GM19099 (cell line): Measurements from ENCODE around the gene RBM6.

Experiments used
- POLR2A ChIP-seq: IDR thresholded peaks from 3 replicates; pipeline ENCODE4 v1.6.1; 2011; ENCODE audit warnings: low read depth; ENCODE audit not compliant: insufficient read length; ENCODE audit errors: extremely low read depth

The RBM6 gene

DNA sequence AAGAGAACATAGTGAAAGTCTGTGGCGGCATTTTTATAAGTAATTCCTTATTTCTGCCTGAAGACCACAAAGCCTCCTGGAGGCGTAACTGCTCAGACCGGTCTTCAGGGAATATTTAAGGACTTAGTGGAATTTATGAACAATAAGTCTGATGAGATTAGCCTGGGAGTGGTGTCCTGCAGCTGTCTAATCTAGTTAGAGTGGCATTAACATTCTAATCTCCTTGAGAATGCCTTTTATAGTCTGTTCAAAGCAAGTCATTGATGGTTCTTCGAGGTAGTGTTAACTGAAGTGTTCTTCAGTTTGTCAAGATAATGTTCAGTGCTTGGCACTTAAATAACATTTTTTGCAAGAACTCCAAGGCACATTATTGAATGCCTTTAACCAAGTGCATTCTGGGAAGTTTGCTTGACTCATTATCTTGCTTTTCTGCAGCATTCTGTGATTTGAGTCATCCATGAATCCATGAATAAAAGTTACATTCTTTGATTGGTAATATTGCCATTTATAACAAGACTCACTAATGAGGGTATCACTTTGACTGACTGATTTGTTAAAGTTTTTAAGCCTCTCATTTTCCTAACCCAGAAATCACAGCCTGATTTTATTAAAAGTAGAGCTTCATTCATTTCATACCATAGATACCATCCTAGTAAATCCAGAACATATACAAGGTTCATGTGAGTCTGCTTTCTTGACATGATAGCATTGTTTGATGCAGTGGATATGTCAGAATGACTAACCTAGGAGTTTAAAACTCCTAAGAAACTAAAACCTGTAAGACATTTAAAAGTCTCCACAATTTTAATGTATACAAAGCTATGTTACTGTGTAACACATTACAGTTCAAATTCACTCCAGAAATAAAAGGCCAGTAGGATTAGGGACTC lies 161.3 kb downstream of the RBM6 start:
- TF ChIP-seq POLR2A: no peak

DNA sequence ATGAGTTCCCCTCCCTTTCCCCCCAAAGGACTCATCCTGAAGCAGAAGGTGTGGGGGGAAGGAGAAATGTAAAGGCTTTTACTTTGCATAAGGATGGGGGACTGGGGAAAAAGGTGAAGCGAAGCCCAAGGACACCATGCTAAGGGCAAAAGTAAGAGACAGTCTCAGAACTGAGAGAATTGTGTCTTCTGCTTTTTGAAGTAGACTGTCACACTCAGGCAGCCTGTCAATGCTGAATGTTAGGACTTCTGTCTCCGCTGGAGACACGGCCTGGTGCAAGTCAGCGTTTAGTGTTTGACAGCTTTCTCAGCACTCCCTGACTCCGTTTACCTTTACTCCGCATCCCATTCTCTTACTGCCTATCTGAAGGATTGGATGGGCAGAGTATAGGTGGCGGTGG lies 162.6 kb downstream of the RBM6 start:
- TF ChIP-seq POLR2A: no peak

DNA sequence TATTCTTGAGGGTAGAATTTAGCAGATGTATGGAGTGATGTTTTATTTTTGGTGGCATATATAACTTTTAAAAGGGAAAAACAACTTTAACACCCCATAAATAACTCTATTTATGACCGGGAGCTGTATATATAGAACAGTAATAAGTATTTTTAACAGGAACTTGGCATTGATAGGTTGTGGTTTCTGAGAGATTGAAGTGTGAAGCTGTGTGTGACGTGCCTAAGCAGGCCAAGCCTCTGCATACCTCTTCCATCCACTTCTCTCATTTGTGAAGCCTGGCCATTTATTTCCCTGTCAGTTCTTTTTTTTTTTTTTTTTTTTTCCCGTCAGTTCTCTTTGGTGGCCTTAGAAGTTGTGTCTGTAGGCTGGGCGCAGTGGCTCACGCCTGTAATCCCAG lies 171.8 kb downstream of the RBM6 start:
- TF ChIP-seq POLR2A: no peak

DNA sequence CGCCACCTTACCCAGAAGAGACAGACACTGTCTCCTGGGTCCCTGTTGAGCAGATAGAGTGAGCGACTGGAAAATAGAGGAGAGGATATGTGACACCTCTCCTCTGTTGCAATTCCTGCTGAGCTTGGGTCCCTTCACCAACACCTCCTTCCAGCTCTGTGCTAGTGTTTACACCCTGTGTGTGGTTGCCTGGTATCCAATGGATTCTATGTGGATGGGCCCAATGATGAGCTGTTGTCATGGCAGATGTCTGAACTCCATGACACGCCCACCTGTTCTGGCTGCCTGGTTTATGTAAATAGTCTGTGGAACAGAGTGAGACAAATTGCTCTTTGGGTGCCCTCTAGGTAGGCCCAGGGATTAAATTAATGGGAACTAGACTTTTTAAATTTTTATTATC lies 172.5 kb downstream of the RBM6 start:
- TF ChIP-seq POLR2A: no peak

DNA sequence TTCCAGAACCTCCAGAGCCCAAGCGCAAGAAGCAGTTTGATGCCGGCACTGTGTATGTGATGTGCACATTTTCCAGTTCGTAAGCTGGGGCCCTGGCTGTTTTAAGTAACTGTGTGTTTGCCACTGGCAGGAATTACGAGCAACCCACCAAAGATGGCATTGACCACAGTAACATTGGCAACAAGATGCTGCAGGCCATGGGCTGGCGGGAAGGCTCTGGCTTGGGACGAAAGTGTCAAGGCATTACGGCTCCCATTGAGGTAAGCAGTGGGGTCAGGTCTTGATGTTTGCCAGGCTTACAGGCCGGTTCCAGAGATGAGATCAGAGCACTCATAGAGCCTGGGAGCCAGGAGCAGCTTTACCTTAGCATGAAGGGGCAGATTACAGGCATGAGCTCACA lies 177.2 kb downstream of the RBM6 start:
- no peak for TF ChIP-seq POLR2A

DNA sequence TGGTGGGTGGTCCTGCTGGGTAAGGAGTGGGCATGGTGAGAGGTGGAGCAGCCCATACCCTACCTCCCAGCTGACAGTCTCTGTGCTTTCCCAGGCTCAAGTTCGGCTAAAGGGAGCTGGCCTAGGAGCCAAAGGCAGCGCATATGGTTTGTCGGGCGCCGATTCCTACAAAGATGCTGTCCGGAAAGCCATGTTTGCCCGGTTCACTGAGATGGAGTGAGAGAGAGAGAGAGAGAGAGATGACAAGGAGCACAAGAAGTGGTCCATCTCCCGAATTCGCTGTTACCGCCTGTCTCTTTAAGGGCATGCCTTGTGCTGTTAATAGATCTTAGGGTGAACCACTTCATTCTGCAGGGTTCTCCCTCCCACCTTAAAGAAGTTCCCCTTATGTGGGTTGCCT lies 178.3 kb downstream of the RBM6 start:
- no peak for TF ChIP-seq POLR2A

DNA sequence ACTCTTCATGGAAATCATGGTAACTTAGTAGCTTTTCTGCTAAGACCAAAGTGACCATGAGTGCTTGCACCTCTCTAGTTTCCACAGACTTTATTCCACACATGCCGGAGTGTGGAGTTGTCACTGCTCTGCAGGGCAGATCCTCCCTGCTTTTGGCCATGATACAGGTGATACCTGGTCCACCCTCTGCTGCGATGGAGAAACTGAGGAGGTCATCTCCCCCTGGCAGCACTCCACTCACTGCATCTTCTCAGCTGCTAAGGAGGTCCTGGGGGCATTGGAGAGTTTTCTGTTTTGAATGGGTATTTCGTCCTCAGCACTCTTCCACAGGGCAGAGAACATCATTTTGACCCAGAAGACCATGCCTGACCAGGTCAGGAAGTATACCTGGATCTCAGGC lies 179.8 kb downstream of the RBM6 start:
- TF ChIP-seq POLR2A: no peak

DNA sequence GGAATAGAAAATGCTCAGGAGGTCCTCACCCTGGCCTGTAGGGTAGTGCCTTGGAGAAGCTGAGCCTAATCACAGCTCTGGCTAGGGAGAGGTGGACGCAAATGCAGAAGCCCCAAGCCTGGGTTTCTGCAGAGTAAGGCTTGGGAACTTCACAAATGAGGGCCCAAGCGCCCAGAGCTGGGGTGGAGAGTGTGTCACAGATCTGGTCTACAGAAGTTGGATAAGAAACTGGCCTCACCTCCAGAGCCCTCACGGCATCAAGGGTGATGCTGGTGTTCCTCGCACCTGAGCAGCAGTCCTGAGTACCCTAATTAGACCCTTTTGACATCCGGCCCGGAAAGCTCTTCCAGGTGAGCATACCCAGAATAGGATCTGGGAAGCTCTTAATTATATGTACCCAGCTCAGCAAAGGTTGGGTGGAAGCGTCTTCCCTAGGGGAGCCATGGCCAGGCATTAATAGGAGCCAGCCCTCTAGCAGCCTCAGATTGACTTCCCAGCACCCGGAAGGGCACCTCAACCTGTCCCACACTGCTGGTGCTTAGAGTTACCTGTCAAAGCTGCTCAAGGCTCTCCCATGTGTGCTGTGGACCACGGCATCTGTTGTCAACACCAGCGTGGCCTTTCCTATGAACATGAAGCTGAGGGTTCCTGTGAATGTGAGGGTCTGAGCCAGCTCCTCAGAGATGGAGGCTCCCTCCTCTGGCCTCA lies 180.6 kb downstream of the RBM6 start:
- TF ChIP-seq POLR2A: no peak

DNA sequence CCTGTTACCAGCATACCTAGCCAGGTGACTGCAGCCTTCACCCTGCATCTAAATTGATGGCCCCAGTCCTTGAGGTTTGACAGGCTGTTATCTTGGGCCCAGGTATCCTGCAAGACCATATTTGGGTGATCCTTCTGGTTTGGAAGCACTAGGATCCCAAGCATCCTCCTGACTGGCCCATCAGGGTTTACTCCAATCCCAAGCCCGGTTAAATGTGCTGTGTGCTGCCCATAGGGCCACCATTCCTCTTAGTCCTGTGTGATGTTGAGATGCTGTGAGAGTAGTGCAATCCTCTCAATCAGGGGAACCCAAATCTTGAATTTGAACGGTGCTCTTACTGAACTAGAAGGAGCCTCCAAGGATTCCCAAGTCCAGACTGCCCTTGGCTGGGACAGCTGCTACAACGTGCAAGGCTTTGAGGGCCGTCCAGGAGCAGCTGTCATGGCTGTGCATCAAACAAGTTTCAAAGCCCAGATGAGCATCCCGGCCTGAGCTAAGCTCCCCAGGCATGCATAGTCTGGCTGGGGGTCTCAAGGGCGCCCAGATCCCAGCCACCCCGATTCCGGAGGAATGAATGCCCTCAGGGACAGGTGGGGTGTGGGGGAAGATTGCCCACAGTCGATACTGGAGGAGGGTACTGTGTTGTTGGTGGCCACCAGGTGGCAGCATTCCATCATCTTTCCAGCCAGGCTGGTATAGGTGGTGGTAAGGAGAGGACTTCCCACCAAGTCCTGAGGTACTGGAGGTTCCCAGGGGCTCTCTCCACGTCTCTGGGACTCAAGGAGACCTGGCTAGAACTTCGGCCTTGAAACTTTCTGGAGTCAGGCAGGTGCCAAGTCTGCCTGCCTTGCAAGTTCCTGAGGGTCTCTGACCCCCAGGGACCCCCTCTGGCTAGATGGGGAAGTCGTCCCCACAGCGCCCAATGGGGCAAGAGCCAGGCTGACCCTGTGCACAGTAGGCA lies 181.4 kb downstream of the RBM6 start:
- TF ChIP-seq POLR2A: no peak

DNA sequence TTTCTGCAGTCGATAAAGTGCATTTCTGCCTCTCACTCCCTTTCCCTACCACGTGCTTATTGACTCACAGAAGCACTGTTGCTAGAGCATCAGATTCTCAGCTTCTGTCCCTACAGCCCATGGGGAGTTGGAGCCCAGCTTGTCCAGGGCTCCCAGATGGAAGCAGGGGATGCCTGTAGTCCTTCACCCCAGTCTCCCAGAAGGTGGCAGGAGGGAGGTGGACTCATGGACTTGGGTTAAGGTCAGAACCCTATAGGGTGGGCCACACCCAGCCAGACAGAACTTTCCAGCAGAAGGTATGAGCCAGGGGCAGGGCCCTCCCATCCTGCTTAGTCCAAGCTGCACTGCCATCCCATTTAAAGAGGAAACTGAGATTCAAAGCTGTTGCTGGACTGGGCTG lies 182.1 kb downstream of the RBM6 start:
- TF ChIP-seq POLR2A: no peak

DNA sequence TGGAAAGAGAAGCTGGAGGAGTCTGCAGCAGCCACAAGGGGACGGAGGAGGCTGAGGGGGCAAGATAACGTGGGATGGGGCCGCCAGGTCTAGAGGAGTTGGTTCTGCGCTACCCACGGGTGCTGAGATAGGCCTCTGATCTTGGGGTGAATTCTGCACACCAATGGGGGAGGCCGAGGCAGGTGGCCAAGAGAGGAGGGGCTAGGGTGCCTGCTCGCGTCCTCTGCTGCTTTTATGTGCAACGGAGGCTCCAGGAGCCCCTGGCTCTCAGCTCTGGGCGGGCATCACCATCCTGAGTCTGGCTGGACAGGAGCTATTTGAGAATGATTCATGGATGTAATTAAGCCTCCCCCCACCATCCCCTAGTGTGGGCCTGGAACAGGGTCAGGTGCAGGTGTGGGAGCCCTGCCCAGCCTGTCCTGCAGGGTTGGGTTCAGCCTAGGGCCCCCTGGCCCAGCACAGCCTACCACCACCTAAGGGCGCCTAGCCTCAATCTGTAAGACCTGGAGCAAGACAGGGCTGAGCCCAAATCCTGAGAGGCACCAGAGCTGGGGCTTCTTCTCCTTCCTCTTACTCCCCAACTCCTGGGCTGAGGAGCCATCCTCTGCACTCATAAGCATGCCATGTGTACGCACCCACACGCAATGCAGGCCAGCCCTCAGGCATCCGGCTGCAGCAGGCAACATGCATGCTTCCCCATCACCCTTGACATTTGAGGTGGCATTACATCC lies 182.9 kb downstream of the RBM6 start:
- peak; percentile 17 for TF ChIP-seq POLR2A

DNA sequence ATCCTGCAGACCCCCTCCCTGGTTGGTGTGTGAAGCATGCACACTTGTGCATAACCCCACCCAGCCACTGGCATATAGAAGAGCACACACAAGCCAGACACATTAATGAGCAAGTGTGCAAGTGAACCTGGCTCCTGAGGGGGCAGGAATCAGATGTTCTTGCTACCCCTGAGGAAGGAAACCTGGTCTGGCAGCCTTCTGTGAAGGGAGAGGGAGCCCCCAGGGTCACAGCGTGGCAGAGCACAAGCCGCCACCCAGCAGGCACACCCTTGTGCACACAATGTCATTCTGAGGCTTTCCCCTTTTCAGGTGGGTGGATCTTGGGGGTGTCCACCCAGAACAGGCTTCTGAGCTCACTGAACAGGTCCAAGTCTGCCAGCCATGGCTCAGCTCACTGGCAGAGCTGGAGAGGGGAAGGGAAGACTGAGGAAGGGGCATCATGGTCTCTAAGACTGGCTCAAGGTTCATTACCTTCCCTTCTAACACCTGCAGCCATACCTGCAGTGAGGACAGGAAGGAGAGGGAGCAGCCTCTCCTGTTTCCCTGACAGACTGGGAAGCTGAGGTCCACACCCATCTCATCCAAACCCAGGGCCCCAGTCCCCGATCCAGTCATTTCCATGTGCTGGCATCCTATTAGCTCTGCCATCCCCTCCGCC lies 183.6 kb downstream of the RBM6 start:
- no peak for TF ChIP-seq POLR2A

DNA sequence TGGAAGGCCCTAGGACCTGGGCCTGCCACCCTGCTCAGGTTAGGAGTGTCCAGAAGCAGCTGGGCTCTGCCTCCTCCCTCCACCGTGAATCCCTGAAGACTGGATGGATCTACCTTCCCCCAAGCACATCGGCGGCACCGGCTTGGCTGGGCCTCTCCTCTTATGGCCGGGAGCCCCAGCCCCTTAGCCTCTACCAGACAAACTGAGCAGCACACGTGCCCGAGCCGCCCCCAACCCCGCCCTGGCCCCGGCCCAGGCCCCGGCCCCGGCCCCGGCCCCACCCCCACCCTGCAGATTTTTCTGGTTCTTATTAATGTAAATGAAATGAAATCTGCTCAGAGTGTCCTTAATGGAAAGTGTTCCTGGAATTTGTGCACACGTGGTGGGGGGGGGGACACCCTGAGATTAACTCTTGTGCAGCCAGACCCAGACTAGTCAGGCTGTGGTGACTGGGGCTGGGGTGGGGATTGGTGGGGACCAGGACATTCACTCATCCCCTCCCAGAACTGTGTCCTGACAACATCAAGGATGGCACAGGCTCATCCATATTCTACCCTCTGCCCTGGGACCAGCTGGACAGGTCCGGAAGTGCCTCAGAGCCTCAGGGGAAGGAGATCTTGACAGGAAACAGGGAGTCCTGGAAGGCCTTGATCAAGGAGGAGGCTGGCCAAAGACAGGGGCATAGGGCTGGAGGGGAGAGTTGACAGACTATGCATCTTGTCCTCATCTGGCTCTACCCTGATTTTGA lies 184.3 kb downstream of the RBM6 start:
- TF ChIP-seq POLR2A: no peak
